ENCODE measurements around the gene PKD1.

DNA sequence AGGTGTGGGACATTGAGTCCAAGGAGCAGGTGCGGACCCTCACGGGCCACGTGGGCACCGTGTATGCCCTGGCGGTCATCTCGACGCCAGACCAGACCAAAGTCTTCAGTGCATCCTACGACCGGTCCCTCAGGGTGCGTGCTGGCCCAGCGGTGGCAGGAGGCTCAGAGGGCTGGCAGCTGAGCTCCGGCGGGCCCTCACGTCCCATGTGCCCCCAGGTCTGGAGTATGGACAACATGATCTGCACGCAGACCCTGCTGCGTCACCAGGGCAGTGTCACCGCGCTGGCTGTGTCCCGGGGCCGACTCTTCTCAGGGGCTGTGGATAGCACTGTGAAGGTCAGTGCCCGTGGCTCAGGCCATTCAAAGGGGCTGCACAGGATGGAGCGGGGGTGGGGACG is 40.3 kb upstream of the PKD1 start:
- TF ChIP-seq, protein P1, sequence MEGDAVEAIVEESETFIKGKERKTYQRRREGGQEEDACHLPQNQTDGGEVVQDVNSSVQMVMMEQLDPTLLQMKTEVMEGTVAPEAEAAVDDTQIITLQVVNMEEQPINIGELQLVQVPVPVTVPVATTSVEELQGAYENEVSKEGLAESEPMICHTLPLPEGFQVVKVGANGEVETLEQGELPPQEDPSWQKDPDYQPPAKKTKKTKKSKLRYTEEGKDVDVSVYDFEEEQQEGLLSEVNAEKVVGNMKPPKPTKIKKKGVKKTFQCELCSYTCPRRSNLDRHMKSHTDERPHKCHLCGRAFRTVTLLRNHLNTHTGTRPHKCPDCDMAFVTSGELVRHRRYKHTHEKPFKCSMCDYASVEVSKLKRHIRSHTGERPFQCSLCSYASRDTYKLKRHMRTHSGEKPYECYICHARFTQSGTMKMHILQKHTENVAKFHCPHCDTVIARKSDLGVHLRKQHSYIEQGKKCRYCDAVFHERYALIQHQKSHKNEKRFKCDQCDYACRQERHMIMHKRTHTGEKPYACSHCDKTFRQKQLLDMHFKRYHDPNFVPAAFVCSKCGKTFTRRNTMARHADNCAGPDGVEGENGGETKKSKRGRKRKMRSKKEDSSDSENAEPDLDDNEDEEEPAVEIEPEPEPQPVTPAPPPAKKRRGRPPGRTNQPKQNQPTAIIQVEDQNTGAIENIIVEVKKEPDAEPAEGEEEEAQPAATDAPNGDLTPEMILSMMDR (IDR thresholded peaks at IDR 0.05; ENCODE audit: low read depth, low read length), result no peak
- no peak for TF ChIP-seq POLR2A (IDR thresholded peaks at IDR 0.05; ENCODE audit: extremely low read depth, insufficient read length)
- TF ChIP-seq MYC (IDR thresholded peaks at IDR 0.05; ENCODE audit: low read depth, low read length), result no peak

All from NB4 (cell line).